Rectal smooth muscle tissue (tissue), 1 donor: Measurements from ENCODE around the gene SPOCD1.

Source experiments
- H3K27ac ChIP-seq: one replicate; pipeline ENCODE4 v1.7.0; 2013; ENCODE audit warnings: low read depth, low read length, inconsistent platforms
- H3K27me3 ChIP-seq: one replicate; pipeline ENCODE4 v1.7.0; 2013; ENCODE audit warnings: low read length; ENCODE audit not compliant: control insufficient read depth, insufficient read depth
- H3K36me3 ChIP-seq: one replicate; pipeline ENCODE4 v1.7.0; 2013; ENCODE audit warnings: low read length; ENCODE audit not compliant: control insufficient read depth, insufficient read depth
- H3K4me1 ChIP-seq: one replicate; pipeline ENCODE4 v1.7.0; 2013; ENCODE audit warnings: low read length; ENCODE audit not compliant: control insufficient read depth, insufficient read depth
- H3K4me3 ChIP-seq: one replicate; pipeline ENCODE4 v1.7.0; 2013; ENCODE audit warnings: low read length
- H3K9ac ChIP-seq: one replicate; pipeline ENCODE4 v1.7.0; 2013; ENCODE audit warnings: low read length

The SPOCD1 gene

DNA sequence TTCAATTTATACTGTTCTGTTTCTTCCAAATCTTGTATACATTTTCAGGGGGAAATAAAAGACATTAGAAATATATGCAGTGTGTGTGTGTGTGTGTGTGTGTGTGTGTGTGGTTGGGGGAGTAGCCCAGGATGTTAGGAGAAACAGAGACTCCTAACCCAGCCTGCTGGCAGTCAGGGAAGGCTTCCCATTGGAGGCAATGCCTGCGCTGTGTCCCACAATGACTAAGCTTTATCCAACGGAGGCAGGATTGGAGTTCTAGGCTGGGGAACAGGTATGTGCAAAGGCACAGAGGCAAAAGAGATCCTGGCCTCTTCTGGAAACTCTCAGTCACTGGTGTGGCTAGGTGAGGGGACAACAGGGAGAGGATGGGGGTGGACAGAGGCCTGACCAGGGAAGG lies 35.2 kb downstream of the SPOCD1 start:
- Histone ChIP-seq H3K4me1 (no peaks in the 10 kb centered on the region), H3K36me3 (no peaks in the 10 kb centered on the region), H3K27ac (no peak overlapping the region), H3K9ac (no peak overlapping the region), H3K4me3 (no peak overlapping the region), H3K27me3 (peaks cover 8% of the 10 kb centered on the region)

DNA sequence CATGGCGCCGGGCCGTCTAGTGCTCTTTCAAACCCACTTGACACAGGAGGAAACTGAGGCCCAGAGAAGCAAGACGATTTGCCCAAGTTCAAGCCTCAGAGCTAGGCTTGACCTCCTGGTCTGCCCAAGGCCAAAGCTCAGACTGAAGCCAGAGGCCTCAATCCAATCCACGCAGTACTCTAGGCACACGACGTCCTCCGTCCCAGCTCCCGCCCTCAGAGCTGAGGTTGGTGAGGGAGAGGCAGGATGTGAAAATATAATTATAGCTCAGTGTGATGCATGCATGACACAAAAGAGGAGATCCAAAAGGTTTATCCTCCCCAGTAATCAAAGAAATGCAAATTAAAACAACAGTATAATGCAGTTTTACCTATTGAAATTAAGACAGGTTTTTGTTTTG lies 36.1 kb downstream of the SPOCD1 start:
- Histone ChIP-seq H3K4me1 (no peaks in the 10 kb centered on the region), H3K27me3 (peaks cover 10% of the 10 kb centered on the region), H3K36me3 (no peaks in the 10 kb centered on the region), H3K4me3 (no peak overlapping the region), H3K9ac (no peak overlapping the region), H3K27ac (no peak overlapping the region)

DNA sequence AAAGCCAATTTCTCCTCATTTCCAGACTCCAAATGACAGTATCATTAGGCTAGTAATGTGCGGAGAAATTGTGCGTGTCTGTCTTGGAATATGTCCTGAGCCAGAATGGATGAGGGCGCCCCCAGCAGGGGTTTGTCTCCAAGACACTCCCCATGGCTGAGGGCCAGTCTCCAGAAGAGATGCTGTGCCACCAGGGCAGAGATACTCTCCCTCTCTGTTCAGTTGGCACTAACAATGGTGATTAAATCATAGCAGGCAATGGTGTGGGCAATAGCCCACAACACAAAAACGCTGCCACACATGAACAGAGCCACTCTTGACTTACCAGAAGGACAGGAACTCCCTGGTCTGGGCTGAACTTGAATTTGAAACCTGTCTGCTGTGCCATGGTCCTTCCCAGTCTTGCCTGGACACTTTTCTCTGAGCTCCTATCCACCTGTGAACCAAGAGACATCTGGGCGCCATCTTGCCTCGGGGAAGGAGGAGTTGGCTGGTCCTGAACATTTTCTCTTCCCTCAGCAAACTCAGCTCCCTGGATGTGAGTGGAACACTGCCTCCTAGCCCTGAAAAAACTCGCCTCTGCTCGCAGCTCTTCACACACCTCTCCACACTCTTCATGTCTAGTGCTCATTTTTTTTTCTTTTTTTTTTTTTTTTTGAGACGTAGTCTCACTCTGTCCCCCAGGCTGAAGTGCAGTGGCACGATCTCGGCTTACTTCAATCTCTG lies 36.9 kb downstream of the SPOCD1 start:
- Histone ChIP-seq H3K4me3 (no peak overlapping the region), H3K9ac (no peak overlapping the region), H3K27ac (no peak overlapping the region), H3K36me3 (no peaks in the 10 kb centered on the region), H3K4me1 (no peaks in the 10 kb centered on the region), H3K27me3 (peaks cover 14% of the 10 kb centered on the region)

DNA sequence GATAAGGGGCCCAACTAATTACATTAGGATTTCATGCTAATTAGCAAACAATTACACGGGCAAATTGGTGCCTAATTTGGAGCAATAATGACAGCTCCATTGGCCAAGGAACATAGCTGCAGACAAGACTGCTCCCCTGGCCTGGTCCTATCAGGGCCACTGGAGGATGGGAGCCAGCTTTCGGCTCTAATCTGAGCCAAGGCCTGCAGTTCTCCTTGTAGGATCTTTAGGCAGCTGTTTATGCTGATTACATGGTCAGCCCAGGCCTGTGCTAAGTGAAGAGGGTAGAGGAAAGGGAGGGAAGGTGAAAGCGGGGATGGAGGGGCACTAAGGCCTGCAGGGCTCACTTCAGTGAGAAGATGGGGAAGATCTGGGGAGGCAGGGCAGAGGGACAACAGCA lies 39.3 kb downstream of the SPOCD1 start:
- H3K36me3 ChIP-seq: no peaks in the 10 kb centered on the region
- H3K9ac ChIP-seq: no peak overlapping the region
- H3K27ac ChIP-seq: no peak overlapping the region
- H3K27me3 ChIP-seq: peaks cover 31% of the 10 kb centered on the region
- H3K4me1 ChIP-seq: no peaks in the 10 kb centered on the region
- no peak overlapping the region for H3K4me3 ChIP-seq

DNA sequence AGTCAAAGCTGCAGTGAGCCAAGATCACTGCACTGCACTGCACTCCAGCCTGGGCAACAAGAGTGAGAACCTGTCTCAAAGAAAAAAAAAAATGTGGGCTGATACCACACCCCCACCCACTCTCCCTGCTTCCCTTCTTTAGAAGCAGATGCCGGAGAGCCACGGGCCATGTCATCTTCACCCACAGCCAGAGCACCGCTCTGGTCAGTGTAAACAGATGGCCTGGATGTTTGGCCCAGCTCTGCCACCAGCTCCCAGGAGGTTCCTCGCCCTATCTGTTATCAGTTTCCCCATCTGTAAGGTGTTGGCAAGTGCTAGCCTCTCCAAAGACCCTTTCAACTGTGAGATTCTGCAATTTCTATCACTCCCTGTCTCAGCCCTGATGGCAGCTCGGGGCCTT lies 39.8 kb downstream of the SPOCD1 start:
- no peak overlapping the region for H3K4me3 ChIP-seq
- H3K27ac ChIP-seq: no peak overlapping the region
- no peak overlapping the region for H3K9ac ChIP-seq
- no peaks in the 10 kb centered on the region for H3K36me3 ChIP-seq
- no peaks in the 10 kb centered on the region for H3K4me1 ChIP-seq
- peaks cover 28% of the 10 kb centered on the region for H3K27me3 ChIP-seq

DNA sequence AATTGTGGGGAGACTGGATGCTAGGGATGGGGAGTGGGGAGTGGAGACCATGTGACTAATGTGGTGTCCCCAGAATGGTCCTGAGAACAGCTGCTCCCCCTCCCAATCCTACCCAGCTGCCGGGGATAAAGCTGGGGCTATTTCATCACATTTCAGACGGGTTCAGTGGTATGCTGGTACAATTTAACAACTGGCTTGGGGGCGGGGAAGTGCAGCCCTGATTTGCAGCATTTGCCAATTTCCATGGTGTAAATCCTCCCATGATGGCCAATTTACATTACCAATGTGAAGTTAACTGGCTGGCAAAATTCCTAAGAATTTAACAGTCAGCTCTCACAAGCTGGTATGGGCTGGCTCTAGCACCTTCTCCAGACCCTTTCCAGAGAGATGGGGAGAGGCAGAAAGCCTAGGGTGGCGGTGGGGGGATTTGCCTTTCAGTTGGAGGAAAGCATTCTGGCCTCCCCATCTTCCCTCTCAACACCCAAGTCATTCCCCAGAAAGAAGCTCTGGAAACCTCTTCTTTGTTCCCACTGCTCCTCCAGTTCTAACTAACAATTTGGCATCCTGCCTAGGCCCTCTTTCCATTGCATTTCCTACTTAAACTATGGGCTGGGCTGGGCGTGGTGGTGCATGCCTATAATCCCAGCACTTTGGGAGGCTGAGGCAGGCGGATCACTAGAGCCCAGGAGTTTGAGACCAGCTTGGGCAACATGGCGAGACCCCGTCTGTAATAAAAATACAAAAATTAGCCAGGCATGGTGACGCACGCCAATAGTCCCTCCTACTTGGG lies 40.4 kb downstream of the SPOCD1 start:
- no peak overlapping the region for H3K4me3 ChIP-seq
- H3K27me3 ChIP-seq: peaks cover 28% of the 10 kb centered on the region
- no peaks in the 10 kb centered on the region for H3K36me3 ChIP-seq

DNA sequence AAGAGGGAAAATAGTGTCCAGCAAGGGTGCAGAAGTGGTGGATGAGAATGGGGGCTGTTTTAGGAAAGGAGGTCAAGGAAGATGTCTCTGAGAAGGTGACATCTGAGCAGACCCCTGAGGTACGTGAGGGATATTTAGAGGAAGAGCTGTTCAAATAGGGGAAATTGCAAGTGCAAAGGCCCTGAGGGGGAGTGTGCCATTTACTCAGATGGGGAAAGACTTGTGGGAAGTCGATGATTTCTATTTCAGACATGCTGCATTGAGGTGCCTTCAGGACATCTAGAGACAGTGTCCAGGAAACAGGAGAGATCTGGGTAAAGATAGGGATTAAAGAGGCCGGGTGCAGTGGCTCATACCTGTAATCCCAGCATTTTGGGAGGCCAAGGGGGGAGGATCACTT lies 41.3 kb downstream of the SPOCD1 start:
- H3K36me3 ChIP-seq: no peaks in the 10 kb centered on the region
- no peaks in the 10 kb centered on the region for H3K4me1 ChIP-seq
- H3K27me3 ChIP-seq: peaks cover 28% of the 10 kb centered on the region
- H3K27ac ChIP-seq: no peak overlapping the region
- H3K4me3 ChIP-seq: no peak overlapping the region
- no peak overlapping the region for H3K9ac ChIP-seq

More for the DNA sequence above, 40.4 kb downstream of the SPOCD1 start:
- no peak overlapping the region for H3K27ac ChIP-seq
- H3K4me1 ChIP-seq: no peaks in the 10 kb centered on the region
- H3K9ac ChIP-seq: no peak overlapping the region

DNA sequence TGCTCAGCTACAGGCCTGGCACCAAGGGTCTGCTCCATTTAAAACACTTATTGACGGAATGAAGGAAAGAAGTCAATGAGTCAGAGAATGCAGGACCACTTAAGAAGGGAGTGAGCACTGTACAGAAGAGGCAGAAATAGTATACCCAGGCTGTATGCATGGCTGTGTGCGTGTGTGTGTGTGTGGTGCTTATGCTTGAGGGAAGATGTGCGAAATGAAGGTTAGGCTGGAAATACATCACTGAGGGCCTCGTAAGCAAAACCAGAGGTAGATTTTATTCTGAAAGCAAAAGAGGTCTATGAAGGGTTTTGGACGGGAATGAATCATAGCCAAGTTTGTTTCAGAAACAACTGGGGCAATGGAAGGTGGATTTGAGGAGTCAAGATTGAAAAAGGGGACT lies 42.0 kb downstream of the SPOCD1 start:
- no peaks in the 10 kb centered on the region for H3K36me3 ChIP-seq
- no peak overlapping the region for H3K9ac ChIP-seq
- no peak overlapping the region for H3K27ac ChIP-seq
- H3K4me1 ChIP-seq: no peaks in the 10 kb centered on the region
- no peak overlapping the region for H3K4me3 ChIP-seq
- H3K27me3 ChIP-seq: peaks cover 28% of the 10 kb centered on the region

DNA sequence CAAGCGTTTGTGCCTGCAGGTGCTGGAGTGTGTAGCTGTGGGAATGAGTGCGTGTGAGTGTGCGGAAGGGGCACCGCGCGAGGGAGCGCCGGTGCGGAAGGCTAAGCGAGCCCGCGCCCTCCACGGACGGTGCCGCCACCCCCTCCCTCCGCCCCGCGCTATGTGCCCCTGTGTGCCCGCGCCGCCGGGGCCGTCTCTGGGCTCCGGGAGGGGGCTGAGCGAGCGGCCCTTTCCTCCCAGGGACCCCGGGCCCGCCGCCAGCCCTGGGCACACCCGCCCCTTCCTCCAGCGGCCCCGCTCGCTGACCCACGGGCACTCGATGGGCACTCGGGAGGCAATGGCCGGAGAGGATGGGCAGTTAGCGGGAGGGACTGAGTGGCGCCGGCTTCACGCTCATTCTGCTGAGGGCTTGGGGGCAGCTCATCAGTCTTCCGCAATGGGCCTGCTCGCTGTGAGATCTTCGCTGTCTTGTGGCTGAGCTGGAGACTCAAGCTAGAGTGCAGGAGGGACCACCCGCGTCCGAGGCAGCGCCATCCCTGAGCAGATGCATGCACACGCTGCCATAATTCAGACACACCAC lies 43.1 kb downstream of the SPOCD1 start:
- Histone ChIP-seq H3K27me3 (peaks cover 24% of the 10 kb centered on the region), H3K27ac (no peak overlapping the region), H3K36me3 (no peaks in the 10 kb centered on the region), H3K4me3 (peak overlapping the region; percentile 43), H3K4me1 (no peaks in the 10 kb centered on the region), H3K9ac (no peak overlapping the region)

DNA sequence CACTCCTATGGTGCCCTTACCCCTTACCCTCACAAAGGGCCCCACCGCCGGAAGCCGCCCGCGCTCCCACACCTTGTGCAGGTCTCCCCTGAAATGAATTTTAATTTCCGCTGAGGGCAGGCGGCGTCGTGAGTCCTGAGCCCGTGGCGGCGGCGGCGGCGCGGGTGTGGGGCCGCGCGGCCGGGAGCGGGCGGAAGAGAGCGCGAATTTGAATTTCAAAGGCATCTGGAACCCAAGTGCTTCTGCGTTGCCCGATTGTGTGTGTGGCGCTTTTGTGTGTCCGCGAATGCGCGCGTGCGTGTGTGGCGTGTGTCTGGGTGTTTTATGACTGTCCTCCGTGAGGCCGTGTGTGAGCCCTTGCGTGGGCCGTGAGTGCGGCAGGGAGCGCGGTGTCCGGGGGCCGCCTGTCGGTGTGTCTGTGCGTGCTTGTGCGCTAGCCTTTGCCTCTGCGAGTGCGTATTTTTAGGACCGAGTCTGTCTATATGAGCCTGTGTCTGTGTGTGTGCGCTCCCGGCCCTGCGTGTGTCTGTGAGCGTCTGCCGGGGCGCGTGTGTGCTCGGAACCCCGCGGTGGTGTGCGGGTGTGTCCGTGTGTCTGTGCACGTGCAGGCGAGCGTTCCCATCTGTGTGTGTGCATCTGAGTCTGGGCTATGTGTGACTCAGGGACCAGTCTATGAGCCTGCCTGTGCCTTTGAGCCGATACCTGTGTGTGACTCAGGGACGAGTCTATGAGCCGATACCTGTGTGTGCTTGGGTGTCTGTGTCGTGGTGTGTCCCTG lies 43.7 kb downstream of the SPOCD1 start:
- Histone ChIP-seq H3K9ac (no peak overlapping the region), H3K36me3 (no peaks in the 10 kb centered on the region), H3K27me3 (peaks cover 24% of the 10 kb centered on the region), H3K27ac (no peak overlapping the region), H3K4me1 (no peaks in the 10 kb centered on the region), H3K4me3 (peak overlapping the region; percentile 43)

DNA sequence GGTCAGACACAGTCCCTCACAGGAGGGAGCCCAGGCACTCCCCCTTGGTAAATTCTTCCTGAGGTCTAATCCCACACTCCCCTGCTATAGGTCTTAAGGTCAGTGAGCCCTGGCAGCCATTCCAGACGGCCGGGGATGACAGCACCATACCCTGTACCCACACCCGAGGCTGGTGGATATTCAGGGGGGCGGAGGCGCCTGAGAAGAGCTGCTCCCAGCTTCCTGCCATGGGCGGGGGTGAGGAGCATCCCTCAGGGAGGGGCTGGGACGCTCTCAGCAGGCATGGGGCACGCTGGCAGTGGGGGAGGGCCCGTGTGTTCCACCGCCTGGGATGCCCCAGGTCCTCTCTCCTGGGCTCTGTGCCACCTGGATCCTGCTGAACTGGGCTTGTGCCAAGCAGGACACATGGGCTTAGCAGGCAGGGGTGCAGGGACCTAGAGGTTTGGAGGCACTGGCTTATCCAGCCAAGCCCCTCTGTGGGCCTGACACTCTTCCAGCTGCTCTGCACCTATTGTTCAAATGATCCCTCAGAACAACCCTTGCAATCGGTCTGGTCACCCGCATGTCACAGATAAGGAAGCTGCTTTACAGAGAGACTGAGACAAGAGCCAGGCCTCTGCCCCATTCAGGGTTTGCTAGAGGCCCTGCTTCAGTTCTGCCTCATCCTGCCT lies 46.0 kb downstream of the SPOCD1 start:
- Histone ChIP-seq H3K27me3 (peaks cover 22% of the 10 kb centered on the region), H3K36me3 (no peaks in the 10 kb centered on the region), H3K27ac (no peak overlapping the region), H3K4me1 (no peaks in the 10 kb centered on the region), H3K4me3 (no peak overlapping the region), H3K9ac (no peak overlapping the region)
